Testis (tissue), 2 donors: ENCODE results near the gene CEMIP2.

Experiments
- CTCF ChIP-seq, 3 experiments: fragments of 450-650 bp in 2 of 3; fragments of 200-600 bp in 1 of 3; sonication (generic) in 1 of 3; IDR thresholded peaks; one replicate each; pipeline ENCODE4 v1.5.1; 2016 to 2019; ENCODE audit warnings: antibody characterized with exemption in 3 of 3, mild to moderate bottlenecking in 2 of 3, moderate library complexity in 1 of 3
- POLR2A ChIP-seq: fragments of 450-650 bp; IDR thresholded peaks from one replicate; pipeline ENCODE4 v1.6.1; 2017; ENCODE audit warnings: antibody characterized with exemption, mild to moderate bottlenecking, moderate library complexity

- TF ChIP-seq POLR2A (no peak), CTCF (IDR thresholded peaks at IDR 0.05) (no peak)
These were observed 58.9 kb downstream of the CEMIP2 start for GRCh38 chr9:71709384-71709783.
